ENCODE measurements around the gene GANAB.

GRCh38 chr11:62665075-62665598, 18.7 kb upstream of the GANAB start, which contains the start of the genes C11orf98 and CSKMT:
- TF ChIP-seq POLR2A (IDR thresholded peaks at IDR 0.05) (peak; percentile 99), CTCF (IDR thresholded peaks at IDR 0.05 in 4 of 5, conservative IDR thresholded peaks at IDR 0.05 in 1 of 5) (no peak)
